Panc1 (cell line): ENCODE results near the gene FGGY.

Experiments
- CTCF ChIP-seq: fragments of 450-650 bp; IDR thresholded peaks from 2 replicates; pipeline ENCODE4 v1.5.1; 2017; ENCODE audit warnings: mild to moderate bottlenecking
- POLR2AphosphoS5 ChIP-seq: IDR thresholded peaks from 2 replicates; pipeline ENCODE4 v1.6.1; 2012; ENCODE audit warnings: mild to moderate bottlenecking, low read depth, low read length, moderate library complexity

- TF ChIP-seq CTCF (no peak), POLR2AphosphoS5 (no peak)
Observed at GRCh38 chr1:59597420-59598119, 300.7 kb downstream of the FGGY start.
